Sciatic nerve (tissue), 2 donors: ENCODE data around the gene C12orf54. TPM values are rescaled to one million over a fixed set of nuclear protein-coding genes. Genes with fewer than 3 reads are reported as not detected.
"Not testable (repeated sequence)": the region's sequence is repeated elsewhere in the genome, so short reads cannot be mapped to it uniquely, and the experiment has no call there.

Source experiments
- ATAC-seq: fragments of 200-7000 bp; cut with Tn5 transposase; one replicate; pipeline ENCODE4 v1.9.1; 2020; ENCODE audit warnings: mild to moderate bottlenecking, moderate library complexity
- DNase-seq: peaks from one replicate; pipeline ENCODE4 v3.0.0-alpha.2; 2020; ENCODE audit warnings: low spot score
- intact Hi-C: fragments of 100-400 bp; cut with DNase I; formaldehyde crosslinking; loops from one replicate; pipeline ENCODE4 v1.14.2; 2022
- total RNA-seq: library from RNA; stranded (reverse); fragmentation: NEBNext Ultra II Directional; extraction: Animal tissue kit (Norgen Biotek cat#: 25700); gene quantifications from one replicate; pipeline ENCODE4 v1.2.1, GENCODE V29; 2021
- donor health status: DM: no; HTN: no; CAD: no.
- donor health status: DM: no; HTN: no; CAD: no.

The C12orf54 gene
- total RNA-seq = 2.4 TPM

DNA sequence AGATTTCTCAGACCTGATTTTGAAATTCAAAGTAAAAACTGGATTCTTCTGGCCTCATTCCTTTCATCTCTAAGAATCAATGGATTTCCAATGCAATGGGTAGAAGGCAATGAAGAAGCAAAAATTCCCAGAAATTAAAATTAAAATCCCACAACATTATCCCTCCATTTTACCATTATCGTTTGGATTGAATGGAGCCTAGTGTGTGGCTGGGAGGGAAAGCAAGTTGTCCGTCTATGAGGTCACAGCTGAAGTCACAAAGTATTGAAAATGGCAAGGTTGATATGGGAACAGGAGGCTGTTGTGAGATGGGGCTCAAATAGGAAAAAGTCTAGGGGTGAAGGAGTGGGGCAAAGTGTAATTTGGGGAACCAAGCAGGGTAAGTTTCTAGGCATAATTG is at the start of gene C12orf54:
C12orf54 (plus strand) TSS at position 301 of the 400 bp plus-strand sequence. CDS start 799 bp downstream, outside the sequence.
- DNase-seq (no peak), ATAC-seq (no peak)
- intact Hi-C loops = no loop called here

DNA sequence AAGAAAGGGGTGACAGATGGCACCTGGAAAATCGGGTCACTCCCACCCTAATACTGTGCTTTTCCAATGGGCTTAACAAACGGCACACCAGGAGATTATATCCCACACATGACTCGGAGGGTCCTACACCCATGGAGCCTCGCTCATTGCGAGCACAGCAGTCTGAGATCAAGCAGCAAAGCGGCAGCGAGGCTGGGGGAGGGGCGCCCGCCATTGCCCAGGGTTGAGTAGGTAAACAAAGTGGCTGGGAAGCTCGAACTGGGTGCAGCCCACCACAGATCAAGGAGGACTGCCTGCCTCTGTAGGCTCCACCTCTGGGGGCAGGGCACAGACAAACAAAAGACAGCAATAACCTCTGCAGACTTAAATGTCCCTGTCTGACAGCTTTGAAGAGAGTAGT is 48.3 kb upstream of the C12orf54 start:
- intact Hi-C loops, ATAC-seq, DNase-seq: not testable (repeated sequence)

DNA sequence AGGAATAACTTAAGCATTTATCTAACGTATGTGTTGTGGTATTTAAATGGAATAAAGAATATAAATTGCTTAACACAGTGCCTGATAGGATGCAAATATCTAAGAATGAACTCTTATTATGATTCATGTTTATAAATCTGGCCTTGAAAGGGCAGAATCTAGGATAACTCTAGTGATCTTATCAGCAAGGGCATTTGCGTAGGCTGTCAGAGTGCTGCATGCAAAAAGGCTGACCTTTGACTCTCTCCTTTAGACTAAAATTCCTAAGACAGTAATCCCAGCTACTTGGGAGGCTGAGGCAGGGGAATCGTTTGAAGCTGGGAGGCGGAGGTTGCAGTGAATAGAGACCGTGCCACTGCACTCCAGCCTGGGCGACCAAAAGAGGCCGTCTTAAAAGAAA is 41.2 kb upstream of the C12orf54 start:
- ATAC-seq (no peak), DNase-seq (no peak)
- intact Hi-C loops = no loop called here

DNA sequence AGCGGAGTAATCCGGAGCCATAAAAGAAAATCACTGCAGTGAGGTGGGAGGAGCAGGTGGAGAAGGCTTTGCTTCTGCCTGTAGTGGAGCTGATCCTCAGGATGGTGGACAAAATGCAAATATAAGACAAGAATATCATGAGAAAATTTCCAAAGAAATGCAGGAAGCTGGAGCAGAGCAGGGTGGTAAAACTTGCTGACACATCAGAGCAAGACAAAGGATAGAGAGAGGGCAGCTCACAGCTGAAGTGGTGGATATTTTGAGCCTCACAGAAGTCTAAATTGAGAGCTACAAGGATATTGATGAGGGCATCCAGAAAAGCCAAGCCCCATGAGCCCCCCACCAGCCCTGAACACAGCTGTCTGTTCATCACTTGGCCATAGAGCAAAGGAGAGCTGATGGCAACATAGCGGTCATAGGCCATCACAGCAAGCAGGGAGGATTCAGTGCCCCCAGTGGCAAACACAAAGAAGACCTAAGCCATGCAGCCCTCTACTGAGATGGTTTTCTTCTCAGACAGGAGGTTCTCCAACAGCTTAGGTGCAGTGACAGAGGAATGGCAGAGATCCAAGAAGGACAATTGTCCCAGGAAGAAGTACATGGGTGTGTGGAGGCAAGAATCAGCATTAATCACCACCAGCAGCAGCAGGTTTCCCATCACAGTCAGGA is 40.0 kb upstream of the C12orf54 start:
- intact Hi-C loops = no loop called here
- no peak for ATAC-seq
- DNase-seq = no peak

DNA sequence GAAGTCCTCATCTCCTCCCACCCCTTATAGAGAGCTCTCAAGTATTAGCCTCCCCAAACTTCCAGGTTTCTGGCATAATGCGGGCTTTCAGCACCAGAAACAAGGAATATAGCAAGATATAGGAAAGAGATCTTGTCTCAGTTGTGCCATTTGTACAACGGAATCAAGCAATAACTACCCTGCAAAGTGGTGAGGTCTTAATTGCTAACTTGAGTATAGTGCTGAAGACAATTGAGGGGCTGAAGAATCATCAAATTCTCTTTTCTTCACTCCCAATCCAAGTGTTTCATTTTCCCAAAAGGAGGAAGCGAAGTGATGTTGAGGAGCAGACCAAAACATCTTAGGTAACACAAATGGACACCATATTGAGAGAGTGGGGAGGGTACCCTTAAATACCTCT is 36.8 kb upstream of the C12orf54 start:
- no peak for DNase-seq
- ATAC-seq = no peak
- intact Hi-C loops = no loop called here

DNA sequence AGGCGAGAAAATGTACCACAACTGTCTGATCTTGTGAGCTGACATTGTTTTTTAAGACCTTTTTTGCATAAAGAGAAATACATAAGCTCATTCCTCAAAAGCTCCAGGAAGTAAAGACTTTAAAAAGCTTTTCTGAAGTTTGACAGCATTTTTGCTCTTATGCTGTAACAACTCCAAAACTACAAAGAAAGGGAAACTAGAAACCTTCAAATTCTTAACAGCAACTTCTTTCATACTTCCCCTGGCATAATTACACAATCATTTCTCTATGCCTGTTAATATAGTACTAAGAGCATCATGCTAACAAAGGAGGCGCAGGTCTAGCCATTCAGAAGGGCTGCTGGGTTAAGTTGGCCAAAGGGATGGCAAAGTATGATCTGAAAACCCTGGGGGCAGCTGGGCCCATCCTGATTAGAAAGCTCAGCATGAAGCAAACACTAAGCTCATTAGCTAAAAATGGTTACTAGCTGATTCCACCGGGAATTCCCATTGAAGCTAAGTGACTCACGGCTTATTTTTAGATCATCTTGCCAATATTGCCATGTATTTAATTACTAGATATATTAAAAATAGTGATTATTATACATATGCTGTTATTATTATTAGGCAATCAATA is 36.0 kb upstream of the C12orf54 start:
- ATAC-seq = no peak
- intact Hi-C loops = no loop called here

DNA sequence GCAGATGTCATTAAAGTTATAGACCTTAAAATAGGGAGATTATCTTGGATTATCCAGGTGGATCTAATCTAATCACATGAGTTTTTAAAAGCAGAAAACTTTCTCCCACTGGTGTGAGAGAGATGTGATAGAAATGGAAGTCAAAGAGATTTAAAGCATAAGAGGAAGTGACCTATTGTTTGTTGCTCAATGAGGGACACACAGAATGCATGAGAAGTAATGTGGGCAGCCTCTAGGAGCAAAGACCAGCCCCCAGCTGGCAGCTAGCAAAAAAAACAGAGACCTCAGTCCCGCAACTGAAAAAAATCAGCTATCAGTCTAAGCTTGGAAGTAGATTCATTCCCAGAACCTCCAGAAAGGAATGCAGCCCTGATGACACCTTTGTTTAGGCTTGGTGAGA is 34.5 kb upstream of the C12orf54 start:
- intact Hi-C loops = no loop called here
- no peak for ATAC-seq
- no peak for DNase-seq

More for the DNA sequence above, 36.0 kb upstream of the C12orf54 start:
- no peak for DNase-seq

DNA sequence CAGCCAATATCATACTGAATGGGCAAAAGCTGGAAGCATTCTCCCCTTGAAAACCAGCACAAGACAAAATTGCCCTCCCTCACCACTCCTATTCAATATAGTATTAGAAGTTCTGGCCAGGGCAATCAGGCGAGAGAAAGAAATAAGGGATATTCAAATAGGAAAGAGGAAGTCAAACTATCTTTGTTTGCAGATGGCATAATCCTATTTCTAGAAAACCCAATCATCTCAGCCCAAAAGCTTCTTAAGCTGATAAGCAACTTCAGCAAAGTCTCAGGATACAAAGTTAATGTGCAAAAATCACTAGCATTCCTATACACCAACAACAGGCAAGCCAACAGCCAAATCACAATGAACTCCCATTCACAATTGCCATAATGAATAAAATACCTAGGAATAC is 30.9 kb upstream of the C12orf54 start:
- intact Hi-C loops = no loop called here
- ATAC-seq (no peak), DNase-seq (no peak)

DNA sequence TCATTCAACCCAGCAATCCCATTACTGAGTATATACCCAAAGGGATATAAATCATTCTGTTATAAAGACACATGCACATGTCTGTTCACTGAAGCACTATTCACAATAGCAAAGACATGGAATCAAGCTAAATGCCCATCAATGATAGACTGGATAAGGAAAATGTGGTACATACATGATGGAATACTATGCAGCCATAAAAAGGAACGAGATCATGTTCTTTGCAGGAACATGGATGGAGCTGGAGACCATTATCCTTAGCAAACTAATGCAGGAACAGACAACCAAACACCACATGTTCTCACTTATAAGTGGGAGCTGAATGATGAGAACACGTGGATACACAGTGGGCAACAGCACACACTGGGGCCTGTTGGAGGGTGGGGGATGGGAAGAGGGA is 29.3 kb upstream of the C12orf54 start:
- ATAC-seq, DNase-seq, intact Hi-C loops: not testable (repeated sequence)

DNA sequence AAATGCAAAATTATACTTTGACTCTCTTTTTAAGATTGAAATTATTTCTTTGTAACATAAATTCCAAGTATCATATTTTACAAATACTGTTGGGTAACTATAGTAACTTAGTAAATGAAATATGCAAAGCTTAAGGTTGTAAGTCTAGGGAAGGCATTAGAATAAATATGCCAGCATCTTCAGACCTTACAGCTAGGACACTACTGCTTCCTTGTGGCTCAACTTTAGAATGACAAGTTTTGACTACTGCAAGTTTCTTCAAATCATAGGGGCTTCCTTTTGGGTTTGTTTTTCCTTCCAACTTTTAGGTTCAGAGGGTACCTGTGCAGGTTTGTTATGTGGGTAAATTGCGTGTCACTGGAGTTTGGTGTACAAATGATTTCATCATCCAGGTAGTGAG is 27.6 kb upstream of the C12orf54 start:
- intact Hi-C loops = no loop called here
- DNase-seq (no peak), ATAC-seq (no peak)

DNA sequence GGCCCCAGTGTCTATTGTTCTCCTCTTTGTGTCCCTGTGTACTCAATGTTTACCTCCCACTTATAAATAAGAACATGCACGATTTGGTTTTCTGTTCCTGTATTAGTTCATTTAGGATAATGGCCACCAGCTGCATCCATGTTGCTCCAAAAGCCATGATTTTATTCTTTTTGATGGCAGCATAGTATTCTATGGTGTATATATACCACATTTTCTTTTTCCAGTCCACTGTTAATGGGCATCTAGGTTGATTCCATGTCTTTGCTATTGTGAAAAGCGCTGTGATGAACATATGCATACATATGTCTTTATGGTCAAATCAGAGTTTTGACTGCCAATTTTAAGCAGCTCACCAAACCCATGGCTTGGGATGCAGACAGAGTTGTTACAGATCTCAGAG is 27.2 kb upstream of the C12orf54 start:
- intact Hi-C loops = no loop called here
- ATAC-seq (no peak), DNase-seq (no peak)

DNA sequence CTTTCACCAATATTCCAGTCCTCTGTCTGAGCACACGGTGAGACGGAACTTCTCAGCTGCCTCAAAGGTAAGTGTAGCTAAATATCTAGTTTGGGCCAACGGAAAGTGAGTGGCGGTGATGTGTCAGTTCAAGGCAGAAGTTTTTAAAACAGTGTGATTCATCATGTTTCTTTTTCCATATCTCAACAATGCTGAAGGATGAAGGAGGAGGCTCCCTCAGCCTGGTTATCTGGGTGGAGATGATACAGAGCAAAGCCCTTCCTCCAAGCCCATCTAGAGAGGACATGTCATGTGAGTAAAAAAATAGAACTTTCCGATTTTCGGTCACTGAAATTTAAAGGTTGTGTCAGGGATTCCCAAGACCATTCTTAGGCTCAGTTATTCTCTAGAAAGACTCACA is 23.0 kb upstream of the C12orf54 start:
- intact Hi-C loops = no loop called here
- DNase-seq = no peak
- no peak for ATAC-seq

DNA sequence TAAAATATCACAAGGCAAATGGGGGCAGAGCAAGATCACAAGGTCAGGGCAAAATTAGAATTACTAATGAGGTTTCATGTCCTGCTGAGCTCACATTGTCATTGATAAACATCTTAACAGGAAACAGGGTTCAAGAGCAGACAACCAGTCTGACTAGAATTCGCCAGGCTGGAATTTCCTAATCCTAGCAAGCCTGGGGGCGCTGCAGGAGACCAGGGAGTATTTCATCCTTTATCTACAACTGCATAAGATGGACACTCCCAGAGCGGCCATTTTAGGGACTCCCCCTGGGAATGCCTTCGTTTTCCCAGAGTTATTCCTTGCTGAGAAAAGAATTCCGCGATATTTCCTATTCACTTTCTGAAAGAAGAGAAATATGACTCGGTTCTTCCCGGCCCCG is 13.3 kb upstream of the C12orf54 start:
- DNase-seq, intact Hi-C loops, ATAC-seq: not testable (repeated sequence)

DNA sequence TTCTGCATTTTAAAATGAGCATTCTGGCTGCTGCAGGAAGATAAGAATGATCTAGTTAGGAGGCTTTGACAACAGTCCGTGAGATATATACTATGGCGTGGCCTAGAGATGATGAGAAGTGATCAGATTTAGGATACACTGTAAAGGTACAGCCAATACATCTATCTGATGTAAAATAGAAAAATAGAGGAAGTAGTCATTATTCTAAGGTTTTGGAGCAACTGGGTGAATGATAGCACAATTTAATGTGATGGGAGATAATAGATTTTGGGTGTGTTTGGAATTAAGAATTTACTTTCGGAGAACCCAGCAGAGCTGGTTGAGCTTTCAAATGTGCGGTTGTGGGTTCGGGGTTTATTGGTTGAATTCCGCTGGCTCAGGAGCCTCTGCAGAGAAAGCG is 10.0 kb upstream of the C12orf54 start, which contains the start of gene ANP32D:
ANP32D (plus strand) TSS at position 301 of the 400 bp plus-strand sequence. CDS start 106 bp downstream, outside the sequence.
- DNase-seq = no peak
- intact Hi-C loops = no loop called here
- ATAC-seq = no peak

DNA sequence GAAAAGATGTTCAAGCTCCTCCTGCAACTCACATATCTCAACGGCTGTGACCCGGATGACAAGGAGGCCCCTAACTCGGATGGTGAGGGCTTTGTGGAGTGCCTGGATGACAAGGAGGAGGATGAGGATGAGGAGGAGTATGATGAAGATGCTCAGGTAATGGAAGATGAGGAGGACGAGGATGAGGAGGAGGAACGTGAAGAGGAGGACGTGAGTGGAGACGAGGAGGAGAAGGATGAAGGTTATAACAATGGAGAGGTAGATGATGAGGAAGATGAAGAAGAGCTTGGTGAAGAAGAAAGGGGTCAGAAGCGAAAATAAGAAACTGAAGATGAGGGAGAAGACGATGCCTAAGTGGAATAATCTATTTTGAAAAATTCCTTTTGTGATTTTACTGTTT is 9.2 kb upstream of the C12orf54 start:
- ATAC-seq = no peak
- no peak for DNase-seq

DNA sequence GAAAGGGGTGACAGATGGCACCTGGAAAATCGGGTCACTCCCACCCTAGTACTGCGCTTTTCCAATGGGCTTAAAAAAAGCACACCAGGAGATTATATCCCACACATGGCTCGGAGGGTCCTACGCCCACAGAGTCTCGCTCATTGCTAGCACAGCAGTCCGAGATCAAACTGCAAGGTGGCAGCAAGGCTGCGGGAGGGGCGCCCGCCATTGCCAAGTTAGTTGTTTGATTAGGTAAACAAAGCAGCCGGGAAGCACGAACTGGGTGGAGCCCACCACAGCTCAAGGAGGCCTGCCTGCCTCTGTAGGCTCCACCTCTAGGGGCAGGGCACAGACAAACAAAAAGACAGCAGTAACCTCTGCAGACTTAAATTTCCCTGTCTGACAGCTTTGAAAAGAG is 7.8 kb upstream of the C12orf54 start:
- DNase-seq, intact Hi-C loops, ATAC-seq: not testable (repeated sequence)

More for the DNA sequence above, 9.2 kb upstream of the C12orf54 start:
- intact Hi-C loops = no loop called here

DNA sequence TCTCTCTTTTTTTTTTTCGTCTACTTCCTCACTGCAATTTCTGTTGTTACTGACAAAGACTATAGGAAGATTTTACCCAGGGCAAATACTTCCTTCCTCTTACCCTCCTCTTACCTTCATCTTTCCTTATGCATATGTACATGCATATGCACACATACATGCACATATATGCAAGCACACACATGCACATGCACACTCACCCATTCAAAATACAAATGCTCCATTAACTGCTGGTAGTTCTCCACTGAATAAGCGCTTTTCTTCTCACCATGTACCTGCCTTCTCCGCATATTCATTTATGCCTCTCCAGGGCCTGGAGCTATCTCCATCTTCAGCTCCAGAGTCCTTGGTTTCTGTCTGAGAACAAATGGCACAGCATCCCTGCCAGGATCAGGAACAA is 632 bp downstream of the C12orf54 start:
- DNase-seq = no peak
- ATAC-seq = no peak
- intact Hi-C loops = no loop called here

DNA sequence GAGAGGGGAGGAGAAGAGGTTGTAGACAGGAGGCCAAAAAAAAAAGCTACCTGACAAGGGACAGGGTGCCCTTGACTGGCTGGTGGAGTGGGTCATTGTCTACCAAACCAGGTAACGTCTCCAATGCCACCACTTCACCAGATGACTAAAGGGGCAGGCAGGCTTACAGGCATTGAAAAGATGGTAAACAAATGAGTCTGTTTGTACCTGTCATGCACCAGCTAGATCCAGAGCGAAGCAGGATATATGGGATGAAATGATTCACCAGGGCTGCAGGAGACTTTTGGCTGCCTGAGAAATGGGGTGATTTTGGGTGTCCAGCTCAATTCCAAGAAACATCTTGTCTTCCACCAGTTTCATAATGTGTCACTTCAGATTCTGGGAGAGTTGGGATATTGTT is 4.0 kb downstream of the C12orf54 start:
- ATAC-seq (no peak), DNase-seq (no peak)
- intact Hi-C loops = no loop called here

DNA sequence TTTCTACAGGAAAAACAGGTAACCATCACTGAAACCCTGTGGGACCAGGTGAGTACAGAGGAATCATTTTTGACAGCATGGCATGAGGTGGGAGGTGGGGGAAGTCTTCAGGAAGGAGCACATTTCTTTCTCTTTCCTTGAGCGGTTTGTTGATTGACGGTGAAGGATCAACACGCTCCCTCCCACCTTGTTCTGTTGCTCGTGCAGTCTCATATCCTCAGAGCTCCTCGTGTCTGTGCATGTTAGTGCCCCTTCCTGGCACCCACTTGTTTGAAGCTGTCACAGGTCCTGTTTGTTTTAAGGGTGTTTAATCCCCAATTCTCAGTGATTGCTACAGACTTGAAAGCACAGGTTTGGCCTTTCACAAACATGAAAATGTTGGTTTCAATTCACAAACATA is 4.4 kb downstream of the C12orf54 start:
- intact Hi-C loops = no loop called here
- DNase-seq = no peak

DNA sequence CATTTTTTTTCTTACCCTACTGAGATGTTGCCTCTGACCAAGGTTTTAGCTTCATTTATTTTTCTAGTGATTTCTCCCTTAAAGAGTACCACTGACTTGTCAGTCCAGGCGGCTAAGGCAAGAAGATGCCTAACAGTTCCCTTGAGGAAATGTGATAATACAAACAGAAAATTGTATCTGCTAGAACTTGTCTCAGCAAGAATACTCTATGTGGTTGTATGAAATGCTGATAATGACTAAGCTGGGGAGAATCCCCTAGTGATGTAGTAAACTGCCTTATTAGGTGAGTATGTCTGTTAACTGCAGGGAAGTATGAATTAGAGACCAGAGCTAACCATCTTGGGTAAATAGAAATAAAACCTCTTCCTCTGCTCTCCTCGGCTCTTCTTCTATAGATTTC is 6.7 kb downstream of the C12orf54 start:
- ATAC-seq (no peak), DNase-seq (no peak)
- intact Hi-C loops = no loop called here

More for the DNA sequence above, 4.4 kb downstream of the C12orf54 start:
- no peak for ATAC-seq

DNA sequence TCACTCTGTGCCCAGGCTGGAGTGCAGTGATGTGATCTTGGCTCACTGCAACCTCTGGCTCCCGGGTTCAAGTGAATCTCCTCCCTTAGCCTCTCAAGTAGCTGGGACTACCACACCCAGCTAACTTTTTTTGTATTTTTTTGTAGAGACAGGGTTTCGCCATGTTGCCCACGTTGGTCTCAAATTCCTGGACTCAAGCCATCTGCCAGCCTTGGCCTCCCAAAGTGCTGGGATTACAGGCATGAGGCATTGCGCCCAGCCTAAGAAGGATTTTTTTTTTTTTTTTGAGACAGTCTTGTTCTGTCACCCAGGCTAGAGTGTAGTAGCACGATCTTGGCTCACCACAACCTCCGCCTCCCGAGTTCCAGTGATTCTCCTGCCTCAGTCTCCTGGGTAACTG is 7.2 kb downstream of the C12orf54 start:
- intact Hi-C loops = not testable (repeated sequence)

More for the DNA sequence above, 7.2 kb downstream of the C12orf54 start:
- ATAC-seq, DNase-seq: not testable (repeated sequence)
